ENCODE measurements around the gene ERMN. TPM values are rescaled to one million over a fixed set of nuclear protein-coding genes. Genes with fewer than 3 reads are reported as not detected.
A peak's percentile ranks its signal among the peaks of the same experiment; 100 is the strongest.

Gene ERMN
- total RNA-seq, 2 donors from 2014 or later: not detected

DNA sequence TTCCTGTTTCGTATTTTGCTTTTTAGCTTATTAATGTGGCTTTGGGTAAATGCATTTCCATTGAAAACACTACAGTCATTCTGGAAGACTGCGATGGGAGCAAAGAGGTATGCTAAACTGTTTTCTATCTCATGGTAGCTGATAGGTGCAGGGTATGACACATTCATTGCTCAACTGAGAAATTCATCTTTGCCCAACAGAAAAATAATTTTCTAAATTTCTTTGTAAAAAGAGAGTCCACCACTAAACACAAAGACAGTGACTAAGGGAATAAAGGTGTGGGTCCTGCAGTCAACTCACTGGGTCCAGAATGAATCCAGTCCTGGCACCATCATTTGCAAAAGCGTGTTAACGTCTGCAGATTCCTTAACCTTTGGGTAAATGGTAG is 19.9 kb downstream of the ERMN start:
- Histone ChIP-seq H3K27me3 (no peaks in the 10 kb centered on the region), H3K4me3 (no peak overlapping the region), H3K27ac (no peak overlapping the region), H3K4me1 (no peaks in the 10 kb centered on the region), H3K36me3 (no peaks in the 10 kb centered on the region), H3K9me3 (no peaks in the 10 kb centered on the region)
- no peak for DNase-seq (ENCODE audit: low spot score)
- no peak for TF ChIP-seq CTCF (IDR thresholded peaks at IDR 0.05)

GRCh38 chr2:157304811-157305722 is 20.6 kb downstream of the ERMN start:
- Histone ChIP-seq H3K27me3 (no peaks in the 10 kb centered on the region), H3K9me3 (no peaks in the 10 kb centered on the region), H3K4me3 (no peak overlapping the region), H3K27ac (no peak overlapping the region), H3K36me3 (no peaks in the 10 kb centered on the region), H3K4me1 (no peaks in the 10 kb centered on the region)
- no peak for TF ChIP-seq CTCF (IDR thresholded peaks at IDR 0.05)
- DNase-seq (ENCODE audit: low spot score): no peak

DNA sequence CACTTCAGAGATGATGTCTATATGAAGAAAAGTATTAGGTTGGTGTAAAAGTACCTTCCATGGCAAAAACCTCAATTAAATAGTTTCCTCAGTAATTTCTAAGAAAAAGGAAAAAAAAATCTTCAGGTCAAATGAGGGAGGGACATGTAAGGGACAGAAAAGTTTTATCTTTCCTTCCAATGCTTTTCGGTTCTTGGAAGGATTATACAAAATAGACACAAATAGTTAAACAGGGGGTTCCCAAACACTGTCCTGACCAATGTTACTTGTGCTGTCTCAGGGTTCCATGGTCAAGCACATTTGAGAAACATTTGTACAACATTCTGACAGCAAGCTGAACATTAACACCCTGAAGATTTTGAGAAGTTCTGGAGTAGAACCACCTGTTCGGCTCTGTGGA is 22.0 kb downstream of the ERMN start:
- Histone ChIP-seq H3K9me3 (no peaks in the 10 kb centered on the region), H3K36me3 (no peaks in the 10 kb centered on the region), H3K27me3 (no peaks in the 10 kb centered on the region), H3K27ac (no peak overlapping the region), H3K4me3 (no peak overlapping the region), H3K4me1 (no peaks in the 10 kb centered on the region)
- DNase-seq (ENCODE audit: low spot score): no peak
- TF ChIP-seq CTCF (IDR thresholded peaks at IDR 0.05): no peak

- H3K9me3 ChIP-seq: no peaks in the 10 kb centered on the region
- H3K27ac ChIP-seq: no peak overlapping the region
- no peak for DNase-seq (ENCODE audit: low spot score)
- H3K27me3 ChIP-seq: no peaks in the 10 kb centered on the region
- H3K36me3 ChIP-seq: no peaks in the 10 kb centered on the region
- no peak overlapping the region for H3K4me3 ChIP-seq
- TF ChIP-seq CTCF (IDR thresholded peaks at IDR 0.05): peak; percentile 60 to 86
- H3K4me1 ChIP-seq: no peaks in the 10 kb centered on the region
Observed at GRCh38 chr2:157302492-157303099, 23.0 kb downstream of the ERMN start.

DNA sequence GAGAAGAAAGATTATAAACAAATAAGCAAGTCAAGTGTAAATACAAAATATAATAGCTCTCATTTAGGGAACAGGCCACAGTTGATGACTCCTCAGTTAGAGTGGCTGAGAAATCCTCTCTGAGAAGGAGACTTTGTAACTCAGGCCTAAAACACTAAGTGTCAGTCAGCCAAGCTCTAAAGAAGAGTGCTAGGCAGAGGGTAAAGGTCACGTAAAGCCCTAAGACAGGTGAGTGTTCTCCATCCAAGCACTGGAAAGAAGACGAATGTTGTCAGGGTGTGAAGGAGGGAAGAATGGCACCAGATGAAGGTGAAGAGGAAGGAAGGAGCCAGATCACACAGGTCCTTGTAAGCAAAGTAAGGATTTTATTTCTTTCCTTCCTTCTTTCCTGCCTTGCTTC is 24.3 kb downstream of the ERMN start:
- no peaks in the 10 kb centered on the region for H3K4me1 ChIP-seq
- TF ChIP-seq CTCF (IDR thresholded peaks at IDR 0.05): no peak
- H3K27ac ChIP-seq: no peak overlapping the region
- H3K4me3 ChIP-seq: no peak overlapping the region
- DNase-seq (ENCODE audit: low spot score): no peak
- no peaks in the 10 kb centered on the region for H3K9me3 ChIP-seq
- H3K27me3 ChIP-seq: no peaks in the 10 kb centered on the region
- H3K36me3 ChIP-seq: no peaks in the 10 kb centered on the region
